HCT116 (cell line): ENCODE data around the gene ALDH1A2. TPM values are rescaled to one million over a fixed set of nuclear protein-coding genes. Genes with fewer than 3 reads are reported as not detected.

ENCODE experiments used
- ATAC-seq: fragments of 200-7000 bp; cut with Tn5 transposase; 2 replicates; pipeline ENCODE4 v1.9.1; 2020; ENCODE audit warnings: mild to moderate bottlenecking, moderate library complexity
- BruUV-seq: library from RNA; stranded (reverse); fragments of 400-500 nt; replicated peaks from 2 replicates; lab custom pipeline; 2021; lab: Mats Ljungman, UMichigan
- CTCF ChIA-PET: fragments of 300-600 bp; sonication (Branson Sonifier 250); formaldehyde crosslinking; loops from one replicate; lab custom pipeline; 2021; ENCODE audit warnings: antibody characterized with exemption; lab: Charles Lee
- POLR2A ChIA-PET: fragments of 300-600, 350-600 bp; sonication (Branson Sonifier 250); formaldehyde crosslinking; loops from one replicate; lab custom pipeline; 2021; ENCODE audit warnings: antibody characterized with exemption; lab: Charles Lee
- RAD21 ChIA-PET, 2 experiments: fragments of 300-600 bp; sonication (Branson Sonifier 250); formaldehyde crosslinking; loops; one replicate each; lab custom pipeline; 2023; ENCODE audit warnings: low total read pairs in 2 of 2; ENCODE audit not compliant: uncharacterized antibody in 2 of 2, unreplicated experiment in 2 of 2, low non-redundant PET in 1 of 2; lab: Charles Lee
- DNase-seq: peaks from one replicate; pipeline ENCODE4 v3.0.0-alpha.2; 2010; ENCODE audit warnings: low read depth, low spot score
- H2AFZ ChIP-seq: fragments of 200-600 bp; shearing (Covaris generic), sonication (generic); 2 replicates; pipeline ENCODE4 v1.6.1; 2017; ENCODE audit warnings: low read depth, mixed run types, mixed read lengths, antibody characterized with exemption, low read length; ENCODE audit not compliant: poor library complexity, severe bottlenecking
- H3K27ac ChIP-seq: 2 replicates; pipeline ENCODE4 v1.5.1; 2012; ENCODE audit warnings: low read depth, low read length
- H3K27me3 ChIP-seq: fragments of 200-600 bp; sonication (generic); 2 replicates; pipeline ENCODE4 v1.6.1; 2016; ENCODE audit warnings: mixed run types, low read length, mixed read lengths; ENCODE audit not compliant: insufficient read depth
- H3K36me3 ChIP-seq, 2 experiments: fragments of 200-500 bp in 1 of 2; fragments of 200-600 bp in 1 of 2; sonication (Bioruptor generic) in 1 of 2; sonication (generic) in 1 of 2; 2 replicates each; pipeline versions ENCODE4 v1.5.1 to v1.6.1; 2014 to 2016; ENCODE audit warnings: low read length in 2 of 2, inconsistent platforms in 1 of 2, mixed read lengths in 1 of 2, mixed run types in 1 of 2; ENCODE audit not compliant: insufficient read depth in 2 of 2, control insufficient read depth in 1 of 2
- H3K4me1 ChIP-seq, 2 experiments: fragments of 200-600 bp in 1 of 2; sonication (generic) in 1 of 2; 2 replicates each; pipeline versions ENCODE4 v1.5.1 to v1.6.1; 2012 to 2017; ENCODE audit warnings: low read length in 2 of 2, inconsistent platforms in 1 of 2, mild to moderate bottlenecking in 1 of 2, mixed read lengths in 1 of 2, mixed run types in 1 of 2, moderate library complexity in 1 of 2; ENCODE audit not compliant: insufficient read depth in 2 of 2, control insufficient read depth in 1 of 2
- H3K4me2 ChIP-seq: fragments of 200-600 bp; sonication (generic); 2 replicates; pipeline ENCODE4 v1.6.1; 2017; ENCODE audit warnings: mixed run types, low read length, mixed read lengths
- H3K4me3 ChIP-seq, 2 experiments: fragments of 200-600 bp in 1 of 2; sonication (generic) in 1 of 2; replicated peaks in 1 of 2; 2 replicates each; pipeline ENCODE4 v1.5.1; 2011 to 2016; ENCODE audit warnings: low read length in 2 of 2, control low read depth in 1 of 2, low read depth in 1 of 2, mild to moderate bottlenecking in 1 of 2, mixed read lengths in 1 of 2, mixed run types in 1 of 2
- H3K79me2 ChIP-seq: fragments of 200-600 bp; sonication (generic); 2 replicates; pipeline ENCODE4 v1.6.1; 2017; ENCODE audit warnings: mild to moderate bottlenecking, mixed run types, low read length, moderate library complexity, mixed read lengths; ENCODE audit not compliant: insufficient read depth
- H3K9ac ChIP-seq: fragments of 200-600 bp; sonication (generic); 2 replicates; pipeline ENCODE4 v1.6.1; 2016; ENCODE audit warnings: low read length, mixed read lengths
- H3K9me2 ChIP-seq: fragments of 200-600 bp; sonication (generic), shearing (Covaris generic); 2 replicates; pipeline ENCODE4 v1.6.1; 2017; ENCODE audit warnings: mixed run types, mild to moderate bottlenecking, moderate library complexity; ENCODE audit not compliant: insufficient read depth
- H3K9me3 ChIP-seq, 2 experiments: fragments of 200-500 bp in 1 of 2; fragments of 200-600 bp in 1 of 2; sonication (Bioruptor generic) in 1 of 2; sonication (generic) in 1 of 2; 2 replicates each; pipeline ENCODE4 v1.6.1; 2014 to 2017; ENCODE audit warnings: low read length in 2 of 2, mixed read lengths in 2 of 2, inconsistent platforms in 1 of 2, low read depth in 1 of 2, mild to moderate bottlenecking in 1 of 2, mixed run types in 1 of 2, moderate library complexity in 1 of 2; ENCODE audit not compliant: control insufficient read depth in 1 of 2, insufficient read depth in 1 of 2
- H4K20me1 ChIP-seq: fragments of 200-600 bp; sonication (generic), shearing (Covaris generic); 2 replicates; pipeline ENCODE4 v1.6.1; 2017; ENCODE audit warnings: mixed run types, mild to moderate bottlenecking, moderate library complexity; ENCODE audit not compliant: insufficient read depth
- CEBPB ChIP-seq: IDR thresholded peaks from 2 replicates; pipeline ENCODE4 v1.6.1; 2012; ENCODE audit warnings: low read depth
- EGR1 ChIP-seq: IDR thresholded peaks from 2 replicates; pipeline ENCODE4 v1.6.1; 2012; ENCODE audit warnings: low read depth
- EZH2 ChIP-seq: fragments of 200-600 bp; sonication (generic); IDR thresholded peaks from 2 replicates; pipeline ENCODE4 v1.6.1; 2017; ENCODE audit warnings: antibody characterized with exemption, mixed run types
- EZH2phosphoT487 ChIP-seq: fragments of 200-600 bp; IDR thresholded peaks from 2 replicates; pipeline ENCODE4 v1.6.1; 2018; ENCODE audit warnings: antibody characterized with exemption, borderline replicate concordance
- JUND ChIP-seq: IDR thresholded peaks from 2 replicates; pipeline ENCODE4 v1.6.1; 2012
- POLR2A ChIP-seq: IDR thresholded peaks from 2 replicates; pipeline ENCODE4 v1.7.0; 2011; ENCODE audit warnings: borderline replicate concordance; ENCODE audit not compliant: insufficient read depth, insufficient read length; ENCODE audit errors: extremely low read depth
- POLR2AphosphoS5 ChIP-seq: IDR thresholded peaks from 2 replicates; pipeline ENCODE4 v1.6.1; 2011; ENCODE audit warnings: mild to moderate bottlenecking, low read depth, low read length, moderate library complexity
- SP1 ChIP-seq: IDR thresholded peaks from 2 replicates; pipeline ENCODE4 v1.6.1; 2012; ENCODE audit warnings: low read depth
- SRF ChIP-seq: IDR thresholded peaks from 2 replicates; pipeline ENCODE4 v1.6.1; 2012; ENCODE audit warnings: low read depth
- TCF7L2 ChIP-seq: IDR thresholded peaks from 2 replicates; pipeline ENCODE4 v1.7.0; 2011; ENCODE audit warnings: borderline replicate concordance, inconsistent platforms; ENCODE audit not compliant: insufficient read depth, insufficient read length; ENCODE audit errors: extremely low read depth
- YY1 ChIP-seq: IDR thresholded peaks from 2 replicates; pipeline ENCODE4 v1.6.1; 2011; ENCODE audit warnings: low read length, low read depth, moderate library complexity, mild to moderate bottlenecking; ENCODE audit not compliant: insufficient replicate concordance; ENCODE audit errors: extremely low read depth
- ZFX ChIP-seq: fragments of 450-650 bp; IDR thresholded peaks from 2 replicates; pipeline ENCODE4 v1.6.1; 2017
- ZNF274 ChIP-seq: fragments of 200-500 bp; sonication (Bioruptor generic); IDR thresholded peaks from 2 replicates; pipeline ENCODE4 v1.6.1; 2014; ENCODE audit warnings: mild to moderate bottlenecking, low read depth, low read length, inconsistent platforms
- intact Hi-C: fragments of 100-400 bp; cut with micrococcal nuclease; formaldehyde crosslinking; loops from 2 replicates; pipeline ENCODE4 v1.10.0; 2022
- total RNA-seq: library from RNA; stranded (reverse); gene quantifications from one replicate; pipeline ENCODE4 v1.2.1, GENCODE V29; 2021; ENCODE audit not compliant: unreplicated experiment
- TF ChIP-seq, protein P1 (sequence below): IDR thresholded peaks from 2 replicates; pipeline ENCODE4 v1.6.1; 2012; ENCODE audit warnings: low read depth
- TF ChIP-seq, protein P2 (sequence below), 3 experiments: fragments of 200-600 bp in 1 of 3; sonication (generic) in 1 of 3; IDR thresholded peaks in 2 of 3; conservative IDR thresholded peaks in 1 of 3; 2 replicates each; pipeline ENCODE4 v1.5.1; 2012 to 2017; ENCODE audit warnings: low read depth in 2 of 3, low read length in 2 of 3, antibody characterized with exemption in 1 of 3, borderline replicate concordance in 1 of 3, control low read depth in 1 of 3, mild to moderate bottlenecking in 1 of 3, mixed read lengths in 1 of 3, mixed run types in 1 of 3, moderate library complexity in 1 of 3; ENCODE audit not compliant: insufficient read depth in 1 of 3

Gene ALDH1A2
- total RNA-seq, 1 experiment from 2014 or later, result 1.7 TPM

DNA sequence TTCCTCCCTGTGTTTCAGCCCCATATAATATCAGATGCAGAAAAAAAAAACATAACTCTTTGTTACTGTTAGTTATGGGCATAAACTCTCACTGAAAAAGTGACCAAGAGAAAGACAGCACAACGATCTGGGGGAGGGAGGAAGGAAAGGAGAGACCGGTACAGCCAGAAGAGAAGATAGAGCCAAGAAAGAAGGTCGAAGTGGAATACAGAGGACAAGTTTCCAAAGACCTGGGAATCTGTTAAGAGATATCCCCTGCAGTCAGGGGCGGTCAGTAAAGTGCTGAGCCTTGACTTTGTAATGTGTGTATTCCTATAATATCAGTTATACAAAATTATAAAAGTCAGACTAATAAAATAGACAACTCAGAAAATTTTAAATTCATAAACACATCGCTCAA, 3.3 kb downstream of the ALDH1A2 start:
- POLR2A ChIA-PET, result no interaction called here
- Histone ChIP-seq H3K4me1 (peaks cover 0 to 7% of the 10 kb centered on the region in 2 experiments; a peak in 1 of 4 replicates), H3K79me2 (no peaks in the 10 kb centered on the region), H3K4me2 (no peak overlapping the region), H2AFZ (no peak overlapping the region), H3K27me3 (no peaks in the 10 kb centered on the region), H3K9me2 (no peaks in the 10 kb centered on the region), H3K27ac (no peak overlapping the region), H3K9me3 (no peaks in the 10 kb centered on the region), H4K20me1 (no peaks in the 10 kb centered on the region), H3K36me3 (no peaks in the 10 kb centered on the region), H3K4me3 (no peak overlapping the region), H3K9ac (no peak overlapping the region)
- BruUV-seq, result no TSS peak
- no peak for DNase-seq
- RAD21 ChIA-PET, result no interaction called here
- CTCF ChIA-PET, result no interaction called here
- intact Hi-C loops, result no loop called here
- no peak for ATAC-seq
- TF ChIP-seq TCF7L2 (no peak), POLR2A (no peak), YY1 (no peak), POLR2AphosphoS5 (no peak), EZH2phosphoT487 (no peak), CEBPB (no peak), ZNF274 (no peak), ZFX (no peak), JUND (no peak), EGR1 (no peak), SRF (no peak), EZH2 (no peak), SP1 (no peak)
- TF ChIP-seq, protein P1, sequence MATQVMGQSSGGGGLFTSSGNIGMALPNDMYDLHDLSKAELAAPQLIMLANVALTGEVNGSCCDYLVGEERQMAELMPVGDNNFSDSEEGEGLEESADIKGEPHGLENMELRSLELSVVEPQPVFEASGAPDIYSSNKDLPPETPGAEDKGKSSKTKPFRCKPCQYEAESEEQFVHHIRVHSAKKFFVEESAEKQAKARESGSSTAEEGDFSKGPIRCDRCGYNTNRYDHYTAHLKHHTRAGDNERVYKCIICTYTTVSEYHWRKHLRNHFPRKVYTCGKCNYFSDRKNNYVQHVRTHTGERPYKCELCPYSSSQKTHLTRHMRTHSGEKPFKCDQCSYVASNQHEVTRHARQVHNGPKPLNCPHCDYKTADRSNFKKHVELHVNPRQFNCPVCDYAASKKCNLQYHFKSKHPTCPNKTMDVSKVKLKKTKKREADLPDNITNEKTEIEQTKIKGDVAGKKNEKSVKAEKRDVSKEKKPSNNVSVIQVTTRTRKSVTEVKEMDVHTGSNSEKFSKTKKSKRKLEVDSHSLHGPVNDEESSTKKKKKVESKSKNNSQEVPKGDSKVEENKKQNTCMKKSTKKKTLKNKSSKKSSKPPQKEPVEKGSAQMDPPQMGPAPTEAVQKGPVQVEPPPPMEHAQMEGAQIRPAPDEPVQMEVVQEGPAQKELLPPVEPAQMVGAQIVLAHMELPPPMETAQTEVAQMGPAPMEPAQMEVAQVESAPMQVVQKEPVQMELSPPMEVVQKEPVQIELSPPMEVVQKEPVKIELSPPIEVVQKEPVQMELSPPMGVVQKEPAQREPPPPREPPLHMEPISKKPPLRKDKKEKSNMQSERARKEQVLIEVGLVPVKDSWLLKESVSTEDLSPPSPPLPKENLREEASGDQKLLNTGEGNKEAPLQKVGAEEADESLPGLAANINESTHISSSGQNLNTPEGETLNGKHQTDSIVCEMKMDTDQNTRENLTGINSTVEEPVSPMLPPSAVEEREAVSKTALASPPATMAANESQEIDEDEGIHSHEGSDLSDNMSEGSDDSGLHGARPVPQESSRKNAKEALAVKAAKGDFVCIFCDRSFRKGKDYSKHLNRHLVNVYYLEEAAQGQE, result no peak
- TF ChIP-seq, protein P2, sequence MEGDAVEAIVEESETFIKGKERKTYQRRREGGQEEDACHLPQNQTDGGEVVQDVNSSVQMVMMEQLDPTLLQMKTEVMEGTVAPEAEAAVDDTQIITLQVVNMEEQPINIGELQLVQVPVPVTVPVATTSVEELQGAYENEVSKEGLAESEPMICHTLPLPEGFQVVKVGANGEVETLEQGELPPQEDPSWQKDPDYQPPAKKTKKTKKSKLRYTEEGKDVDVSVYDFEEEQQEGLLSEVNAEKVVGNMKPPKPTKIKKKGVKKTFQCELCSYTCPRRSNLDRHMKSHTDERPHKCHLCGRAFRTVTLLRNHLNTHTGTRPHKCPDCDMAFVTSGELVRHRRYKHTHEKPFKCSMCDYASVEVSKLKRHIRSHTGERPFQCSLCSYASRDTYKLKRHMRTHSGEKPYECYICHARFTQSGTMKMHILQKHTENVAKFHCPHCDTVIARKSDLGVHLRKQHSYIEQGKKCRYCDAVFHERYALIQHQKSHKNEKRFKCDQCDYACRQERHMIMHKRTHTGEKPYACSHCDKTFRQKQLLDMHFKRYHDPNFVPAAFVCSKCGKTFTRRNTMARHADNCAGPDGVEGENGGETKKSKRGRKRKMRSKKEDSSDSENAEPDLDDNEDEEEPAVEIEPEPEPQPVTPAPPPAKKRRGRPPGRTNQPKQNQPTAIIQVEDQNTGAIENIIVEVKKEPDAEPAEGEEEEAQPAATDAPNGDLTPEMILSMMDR (IDR thresholded peaks at IDR 0.05 in 2 of 3, conservative IDR thresholded peaks at IDR 0.05 in 1 of 3; ENCODE audit: borderline replicate concordance in 1 of 3, insufficient read depth in 1 of 3, low read depth in 2 of 3, low read length in 2 of 3), result no peak
